KOPT-K1 (cell line): ENCODE data around the gene SH3PXD2B.

ENCODE experiments used
- H3K27ac ChIP-seq: fragments of 200-600 bp; sonication (generic); 2 replicates; pipeline ENCODE4 v1.5.1; 2016; ENCODE audit warnings: antibody characterized with exemption, mild to moderate bottlenecking, low read depth, low read length; ENCODE audit not compliant: poor library complexity, severe bottlenecking
- H3K36me3 ChIP-seq: fragments of 200-600 bp; sonication (generic); 2 replicates; pipeline ENCODE4 v1.5.1; 2017; ENCODE audit warnings: antibody characterized with exemption, mild to moderate bottlenecking, low read length, moderate library complexity; ENCODE audit not compliant: insufficient read depth
- H3K9me3 ChIP-seq: fragments of 200-600 bp; sonication (generic); 2 replicates; pipeline ENCODE4 v1.5.1; 2017; ENCODE audit warnings: antibody characterized with exemption, low read length, mild to moderate bottlenecking; ENCODE audit not compliant: insufficient read depth, poor library complexity, severe bottlenecking

SH3PXD2B gene

DNA sequence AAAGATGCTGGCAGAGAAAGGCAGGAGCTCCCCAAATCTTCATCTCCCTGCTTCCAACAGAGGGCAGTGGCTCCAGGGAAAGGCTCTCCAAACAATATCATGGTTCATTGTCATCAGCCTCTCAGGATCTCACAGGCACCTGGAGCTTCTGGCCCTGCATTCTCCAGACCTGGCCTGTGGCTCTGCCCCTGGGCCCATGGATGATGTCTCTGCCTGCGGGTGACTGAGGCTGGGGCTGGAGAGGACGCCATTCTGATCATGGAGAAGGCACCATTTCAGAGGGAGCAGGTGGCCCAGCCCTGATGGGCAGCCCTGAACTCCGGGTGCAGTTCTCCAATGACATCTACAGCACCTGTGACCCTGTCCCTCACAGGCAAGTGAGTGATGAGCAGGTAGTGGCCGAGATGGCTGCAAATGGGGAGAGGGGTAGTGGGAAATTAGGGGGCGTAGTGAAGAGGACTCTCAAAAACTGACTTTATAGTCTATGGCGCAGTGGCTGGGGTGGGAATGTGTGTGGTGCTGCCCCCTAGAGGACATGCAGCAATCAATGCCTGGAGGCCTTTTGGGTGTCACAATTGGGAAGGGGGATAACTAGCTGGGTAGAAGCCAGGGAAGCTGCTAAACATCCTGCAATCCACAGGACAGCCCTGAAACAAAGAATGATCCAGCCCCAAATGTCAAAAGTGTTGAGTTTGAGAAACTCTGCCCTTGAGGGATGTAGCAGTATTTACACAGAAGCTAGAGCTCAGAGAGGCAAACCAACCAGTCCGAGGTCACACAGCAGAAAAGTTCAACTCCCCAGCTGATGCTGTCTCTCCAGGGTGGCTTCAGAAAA lies 3.2 kb downstream of the SH3PXD2B start:
- H3K27ac ChIP-seq = no peak overlapping the region
- no peaks in the 10 kb centered on the region for H3K36me3 ChIP-seq

DNA sequence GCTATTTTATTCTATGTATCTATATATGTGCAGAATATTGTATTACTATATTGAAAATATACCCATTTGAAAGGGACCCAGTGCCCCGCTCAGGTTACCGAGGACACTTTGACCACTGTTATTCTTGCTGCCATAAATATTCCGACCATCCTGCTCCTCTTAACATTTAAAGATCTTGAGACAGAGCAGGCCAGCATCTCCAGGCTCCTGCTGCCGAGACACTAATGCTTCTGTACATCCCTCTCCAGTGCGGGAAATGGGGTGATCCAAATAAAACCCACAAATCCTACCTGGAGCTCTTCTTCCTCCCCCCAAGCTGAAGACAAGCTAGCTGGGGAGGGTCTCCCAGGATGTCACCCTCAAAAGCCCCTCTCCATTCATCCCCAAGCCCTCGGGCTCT lies 3.9 kb downstream of the SH3PXD2B start:
- Histone ChIP-seq H3K27ac (no peak overlapping the region), H3K36me3 (no peaks in the 10 kb centered on the region), H3K9me3 (no peaks in the 10 kb centered on the region)

More for the DNA sequence above, 3.2 kb downstream of the SH3PXD2B start:
- H3K9me3 ChIP-seq = no peaks in the 10 kb centered on the region

DNA sequence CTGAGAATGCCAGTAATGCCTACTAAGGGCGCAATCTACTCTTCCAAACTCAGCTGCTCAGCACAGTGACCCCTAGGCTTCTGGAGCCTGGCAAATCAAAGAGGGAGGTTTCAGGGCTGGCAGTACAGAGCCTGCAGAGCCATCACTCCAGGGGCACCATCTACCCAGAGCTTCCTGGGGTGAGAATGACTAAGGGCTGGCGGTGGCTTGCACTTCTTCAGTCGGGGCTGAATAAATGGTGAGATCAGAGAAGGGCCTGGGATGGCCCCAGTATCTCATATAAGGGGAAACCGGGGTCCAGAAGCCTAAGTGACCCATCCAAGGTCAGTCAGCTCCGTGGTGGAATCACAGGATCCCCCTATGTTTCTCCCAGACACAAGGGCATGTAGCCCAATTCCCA lies 5.3 kb downstream of the SH3PXD2B start:
- no peaks in the 10 kb centered on the region for H3K36me3 ChIP-seq
- no peak overlapping the region for H3K27ac ChIP-seq
- no peaks in the 10 kb centered on the region for H3K9me3 ChIP-seq

DNA sequence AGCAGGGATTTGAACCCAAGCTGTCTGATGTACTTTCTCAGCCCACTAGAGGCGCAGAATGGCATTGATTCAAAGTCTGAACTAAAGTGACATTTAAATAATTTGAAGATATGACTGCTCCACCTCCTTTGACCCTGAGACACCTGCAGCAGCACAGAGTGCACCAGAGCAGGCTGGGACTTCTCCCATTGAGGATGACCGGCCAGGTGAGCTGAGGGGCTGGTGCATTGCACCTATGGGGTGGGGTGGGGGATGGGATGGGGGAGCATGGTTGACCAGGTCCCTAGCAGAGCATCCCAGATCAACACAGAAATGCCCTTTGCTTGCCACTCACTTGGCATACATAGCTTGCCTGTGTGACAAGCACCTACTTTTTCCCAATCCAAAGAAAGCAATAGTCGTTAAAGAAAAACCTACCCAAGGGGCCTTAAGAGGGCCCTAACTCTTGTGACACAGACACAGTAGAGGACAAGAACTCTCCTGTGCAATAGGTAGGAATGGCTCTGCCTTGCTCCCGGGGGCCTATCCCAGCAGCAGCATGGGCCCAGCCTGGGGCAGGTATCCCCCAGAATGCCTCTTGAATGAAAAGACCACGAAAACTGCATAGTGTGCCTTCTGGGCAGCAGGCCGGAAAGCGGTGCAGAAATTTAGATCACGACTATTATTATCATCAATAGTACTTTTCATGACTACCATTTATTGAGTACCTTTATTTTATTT lies 6.5 kb downstream of the SH3PXD2B start:
- Histone ChIP-seq H3K9me3 (no peaks in the 10 kb centered on the region), H3K36me3 (no peaks in the 10 kb centered on the region)

DNA sequence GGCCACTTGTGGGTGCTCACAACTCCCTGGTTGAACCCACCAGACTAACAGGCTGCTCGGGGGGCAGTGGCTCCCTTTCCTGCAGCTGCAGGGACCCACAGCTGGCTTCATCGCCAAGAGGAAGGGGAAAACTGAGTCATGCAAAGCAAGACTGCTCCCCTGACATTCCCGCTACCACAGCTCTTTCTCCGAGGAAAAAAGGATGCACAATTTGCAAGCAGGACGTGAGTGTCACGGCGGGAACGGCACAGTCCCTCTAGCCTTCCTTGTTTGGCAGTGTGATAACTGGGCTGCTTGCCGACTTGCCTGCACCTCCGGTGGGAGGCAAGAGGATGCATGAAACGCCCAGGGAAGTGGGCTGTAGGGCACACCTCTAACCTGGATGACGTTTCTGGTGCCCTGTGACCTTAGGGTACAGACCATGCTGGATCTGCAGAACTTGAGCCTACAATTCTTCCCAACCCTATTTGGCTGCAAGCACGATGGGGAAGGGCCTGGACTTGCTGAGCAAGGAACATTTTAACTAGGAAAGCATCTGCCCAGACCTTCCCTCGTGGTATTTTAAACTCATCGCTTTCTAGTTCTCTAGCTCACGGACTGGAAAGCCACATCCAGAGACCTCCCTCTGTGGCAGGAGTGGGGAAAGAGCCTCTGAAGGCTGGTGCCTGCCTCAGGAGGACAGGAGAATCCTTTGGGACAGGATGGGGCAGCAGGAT lies 7.8 kb downstream of the SH3PXD2B start:
- Histone ChIP-seq H3K36me3 (no peaks in the 10 kb centered on the region), H3K9me3 (no peaks in the 10 kb centered on the region), H3K27ac (no peak overlapping the region)

More for the DNA sequence above, 6.5 kb downstream of the SH3PXD2B start:
- H3K27ac ChIP-seq = no peak overlapping the region

DNA sequence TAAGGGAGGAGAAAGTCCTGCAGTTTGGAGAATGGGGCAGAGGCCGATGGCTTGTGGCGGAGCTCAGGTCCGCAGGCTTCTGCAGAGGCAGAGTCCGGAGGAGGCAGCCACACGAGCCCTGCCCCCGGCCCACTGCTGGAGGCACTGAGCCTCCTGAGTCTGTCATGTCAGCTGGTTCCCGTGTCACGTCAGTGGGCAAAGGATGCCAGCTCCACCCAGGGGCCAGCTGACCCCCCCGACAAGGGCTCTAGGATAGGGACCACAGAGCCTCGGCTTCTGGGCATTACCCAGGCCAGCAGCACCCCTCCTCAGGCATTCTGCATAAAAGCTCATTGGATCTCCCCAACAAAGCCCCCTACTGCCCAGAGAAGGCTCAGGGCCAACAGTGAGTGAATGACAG lies 8.5 kb downstream of the SH3PXD2B start:
- Histone ChIP-seq H3K36me3 (no peaks in the 10 kb centered on the region), H3K9me3 (no peaks in the 10 kb centered on the region), H3K27ac (no peak overlapping the region)

DNA sequence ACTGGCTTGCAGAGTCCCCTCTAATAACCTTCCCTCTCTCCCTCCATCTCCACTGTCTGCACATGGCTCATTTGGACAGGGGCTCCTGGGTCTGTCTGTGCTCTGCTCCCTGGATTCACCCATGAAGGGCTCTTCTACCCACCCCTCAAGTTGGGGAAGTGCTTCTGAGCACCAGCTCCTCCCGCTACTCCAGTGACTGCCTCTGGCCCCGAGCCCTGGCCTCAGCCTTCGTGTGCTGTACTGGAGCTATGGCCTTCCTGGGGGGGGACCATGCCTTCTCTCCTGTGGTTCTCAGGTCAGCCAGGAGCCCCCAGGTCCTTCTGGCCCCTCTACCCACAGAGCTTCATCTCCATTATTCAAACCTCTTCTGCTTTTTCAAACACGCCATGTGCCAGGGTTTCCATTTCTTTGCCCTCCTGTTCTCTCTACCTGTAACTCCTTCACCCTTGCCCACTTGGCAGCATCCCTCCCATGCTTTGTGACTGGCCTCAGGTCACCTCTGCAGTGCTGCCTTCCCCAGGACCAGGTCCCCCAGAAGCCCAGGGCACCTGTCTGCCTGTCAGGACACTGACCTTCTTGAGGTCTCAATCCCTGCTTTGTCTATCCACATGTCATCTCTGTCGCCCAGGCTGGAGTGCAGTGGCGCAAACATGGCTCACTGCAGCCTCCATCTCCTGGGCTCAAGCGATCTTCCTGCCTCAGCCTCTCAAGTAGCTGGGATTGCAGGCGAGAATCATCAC lies 9.5 kb downstream of the SH3PXD2B start:
- Histone ChIP-seq H3K27ac (no peak overlapping the region), H3K36me3 (no peaks in the 10 kb centered on the region), H3K9me3 (no peaks in the 10 kb centered on the region)

DNA sequence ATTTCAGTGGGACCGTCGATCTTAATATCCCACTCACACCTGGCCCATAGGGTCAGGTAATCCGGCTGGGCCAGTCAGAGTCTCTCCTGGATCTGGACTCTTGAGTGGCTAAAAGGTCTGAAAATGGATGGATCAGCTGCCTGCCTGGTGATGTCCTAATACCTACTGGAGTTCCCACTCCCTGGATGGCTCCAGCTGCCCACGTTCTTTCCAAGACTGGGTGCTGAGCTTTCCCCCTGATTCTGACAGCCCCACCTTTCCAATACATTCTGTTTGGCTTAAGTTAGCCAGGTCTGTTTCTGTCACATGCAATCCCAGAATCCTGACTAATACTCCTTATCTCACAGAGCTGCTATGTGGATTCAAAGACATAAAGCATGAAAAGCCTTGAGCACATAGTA lies 10.2 kb downstream of the SH3PXD2B start:
- no peaks in the 10 kb centered on the region for H3K9me3 ChIP-seq
- H3K27ac ChIP-seq = no peak overlapping the region
- H3K36me3 ChIP-seq = no peaks in the 10 kb centered on the region

DNA sequence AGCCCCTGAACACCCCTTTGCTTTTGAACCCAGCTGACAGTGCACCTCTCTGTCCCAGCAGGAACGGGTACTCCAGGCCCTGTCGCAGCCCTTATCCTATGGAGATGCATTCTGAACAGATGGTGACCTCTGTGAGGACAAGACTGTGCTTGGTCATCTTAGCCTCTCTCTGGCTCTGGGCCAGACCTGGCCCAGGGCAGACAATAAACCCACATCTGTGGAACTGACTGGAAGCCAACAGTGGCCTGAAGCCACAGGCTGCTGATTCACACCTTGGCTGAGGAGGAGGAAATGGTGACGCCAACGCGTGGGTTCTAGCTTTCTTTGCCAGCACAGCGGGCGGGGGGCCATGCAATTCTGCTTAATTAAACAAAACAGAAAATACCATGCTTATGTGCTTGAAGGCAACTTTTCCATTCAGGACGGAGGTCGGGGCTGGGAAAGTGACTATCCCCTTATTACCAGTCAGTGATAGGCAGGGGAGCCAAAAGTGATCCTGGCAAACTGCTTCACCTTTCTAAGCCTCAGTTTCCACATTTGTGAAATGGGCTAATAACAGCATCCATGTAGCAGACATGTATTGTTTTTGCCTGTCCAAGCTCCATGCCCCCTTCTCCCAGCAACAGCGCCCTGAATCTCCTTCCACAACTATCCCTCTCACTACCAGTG lies 10.8 kb downstream of the SH3PXD2B start:
- Histone ChIP-seq H3K27ac (no peak overlapping the region), H3K36me3 (no peaks in the 10 kb centered on the region), H3K9me3 (no peaks in the 10 kb centered on the region)

DNA sequence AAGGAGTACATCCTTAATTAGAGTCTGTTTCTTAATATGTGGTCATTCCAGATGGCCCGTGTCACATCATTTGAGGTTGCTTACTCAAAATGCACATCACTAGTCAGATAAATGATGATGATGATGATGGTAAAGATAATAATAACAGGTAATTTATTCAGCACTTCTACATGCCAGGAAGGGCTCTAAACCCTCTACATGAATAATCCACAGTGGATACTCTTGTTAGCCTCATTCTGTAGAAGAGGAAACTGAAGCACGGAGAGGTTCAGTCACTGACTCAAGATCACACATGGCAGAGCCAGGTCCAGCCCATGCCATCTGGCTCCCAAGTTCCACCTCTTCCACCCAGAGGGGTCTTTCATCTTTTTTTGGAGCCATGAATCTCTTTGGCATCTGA lies 11.7 kb downstream of the SH3PXD2B start:
- Histone ChIP-seq H3K36me3 (no peaks in the 10 kb centered on the region), H3K27ac (no peak overlapping the region), H3K9me3 (no peaks in the 10 kb centered on the region)

DNA sequence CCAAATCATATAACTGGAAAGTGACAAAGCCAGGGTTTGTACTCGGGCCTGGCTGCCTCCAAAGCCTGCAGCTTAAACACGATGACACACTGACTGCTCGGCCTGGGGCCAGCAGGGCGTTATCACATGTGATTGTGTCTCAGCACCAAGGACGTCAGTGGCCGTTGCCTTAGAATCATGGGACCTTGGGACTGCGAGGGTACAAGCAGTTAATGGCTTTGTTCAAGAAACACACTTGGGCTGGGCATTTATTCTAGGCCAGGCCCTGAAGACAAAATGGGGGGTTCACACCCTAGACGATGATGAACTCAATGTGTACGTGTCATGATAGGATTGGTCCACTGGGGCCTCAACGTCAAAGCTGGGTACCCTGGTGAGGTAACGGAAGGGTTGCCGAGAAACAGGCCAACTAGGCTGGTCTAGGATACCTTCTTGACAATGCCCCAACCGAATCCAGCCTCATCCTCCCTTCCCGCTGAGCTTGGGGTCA lies 13.0 kb downstream of the SH3PXD2B start:
- H3K27ac ChIP-seq = no peak overlapping the region
- no peaks in the 10 kb centered on the region for H3K9me3 ChIP-seq
- no peaks in the 10 kb centered on the region for H3K36me3 ChIP-seq

DNA sequence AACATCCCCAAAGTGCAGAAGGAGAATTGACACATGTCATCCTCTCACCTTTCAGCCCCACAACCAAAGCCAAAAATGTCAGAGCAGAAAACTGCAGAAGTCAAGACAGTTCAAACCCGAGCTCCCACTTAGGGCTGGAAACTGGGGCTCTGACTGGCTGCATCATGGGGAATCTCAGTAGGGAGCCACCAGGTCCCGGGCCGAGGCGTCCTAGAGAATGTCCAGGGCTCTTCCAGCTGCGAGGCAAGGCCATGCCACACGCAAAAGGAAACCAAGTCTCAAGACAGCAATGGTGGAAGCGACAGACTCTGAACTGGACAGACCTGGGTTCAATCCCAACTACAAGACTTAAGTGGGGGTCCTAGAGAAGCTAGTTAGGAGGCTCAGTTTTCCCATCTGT lies 13.8 kb downstream of the SH3PXD2B start:
- H3K36me3 ChIP-seq = no peaks in the 10 kb centered on the region
- H3K27ac ChIP-seq = no peak overlapping the region
- H3K9me3 ChIP-seq = no peaks in the 10 kb centered on the region

DNA sequence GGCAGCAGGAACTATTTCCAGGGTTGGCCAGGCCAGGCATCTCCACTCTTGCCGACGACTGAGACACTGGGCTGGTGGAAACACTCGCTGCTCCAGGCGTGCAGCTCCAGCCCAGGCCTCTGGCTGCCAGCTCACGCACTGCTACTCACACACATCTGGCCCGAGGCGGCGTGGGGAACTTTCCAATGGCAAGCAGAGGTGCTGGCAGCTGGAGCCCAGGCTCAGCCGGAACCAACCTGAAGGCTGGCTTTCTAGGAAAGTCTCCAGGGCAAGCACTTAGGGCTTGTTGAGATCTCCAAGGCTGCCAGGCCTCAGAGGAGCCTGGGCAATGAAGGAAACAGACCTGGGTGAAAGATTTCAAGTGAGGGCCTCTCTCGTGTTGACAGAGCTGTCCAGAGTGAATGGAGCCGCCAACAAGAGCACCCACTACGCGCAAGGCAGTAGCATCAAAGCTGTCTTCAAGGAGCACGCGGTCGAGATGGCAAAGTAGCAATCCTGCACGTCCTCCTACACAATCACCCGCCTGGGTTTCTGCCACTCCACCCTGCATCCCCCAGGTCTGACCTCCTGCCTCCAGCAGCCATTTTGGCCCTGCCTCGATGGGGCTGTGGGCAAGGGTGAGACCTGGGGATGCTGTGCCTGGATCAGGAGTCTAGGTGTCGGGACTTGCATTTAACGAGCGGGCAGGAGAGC lies 14.4 kb downstream of the SH3PXD2B start:
- Histone ChIP-seq H3K36me3 (no peaks in the 10 kb centered on the region), H3K9me3 (no peaks in the 10 kb centered on the region), H3K27ac (no peak overlapping the region)

DNA sequence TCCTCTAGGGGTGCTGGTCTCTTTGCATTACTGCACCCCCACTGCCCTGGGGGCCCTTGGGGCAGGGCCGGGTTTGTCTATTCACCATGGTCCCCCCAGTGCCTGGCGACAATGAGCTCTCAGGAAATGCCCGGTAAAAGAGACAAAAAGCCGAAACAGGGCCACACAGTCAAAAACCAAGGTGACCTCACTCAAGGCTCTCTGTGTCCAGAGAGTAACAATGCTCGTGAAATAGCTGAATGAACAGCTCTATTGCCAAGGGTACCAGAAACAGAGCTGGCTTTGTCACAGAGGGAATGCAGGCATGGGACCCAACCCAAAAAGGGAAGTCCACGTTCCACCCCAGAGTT lies 16.0 kb downstream of the SH3PXD2B start:
- Histone ChIP-seq H3K36me3 (no peaks in the 10 kb centered on the region), H3K9me3 (no peaks in the 10 kb centered on the region), H3K27ac (no peak overlapping the region)
